ENCODE data around the gene PAX8. TPM values are rescaled to one million over a fixed set of nuclear protein-coding genes. Genes with fewer than 3 reads are reported as not detected.
A peak's percentile ranks its signal among the peaks of the same experiment; 100 is the strongest.
"Not testable (repeated sequence)": the region's sequence is repeated elsewhere in the genome, so short reads cannot be mapped to it uniquely, and the experiment has no call there.

Gene PAX8
- total and polyA plus RNA-seq, 12 donors = 1.7 to 72.3 (median 11.6) TPM

- no peak for DNase-seq
- no peaks in the 10 kb centered on the region for H3K27me3 ChIP-seq
- whole genome bisulfite sequencing, 4 donors = 91 to 100% (median 95%) methylated on average over 3 of the region's 3 CpGs
- intact Hi-C loops (cut with DNase I) = no loop called here
- H3K9me3 ChIP-seq (replicated peaks in 1 of 3) = no peaks in the 10 kb centered on the region
- no peak overlapping the region for H3K4me3 ChIP-seq
- TF ChIP-seq, protein P1, sequence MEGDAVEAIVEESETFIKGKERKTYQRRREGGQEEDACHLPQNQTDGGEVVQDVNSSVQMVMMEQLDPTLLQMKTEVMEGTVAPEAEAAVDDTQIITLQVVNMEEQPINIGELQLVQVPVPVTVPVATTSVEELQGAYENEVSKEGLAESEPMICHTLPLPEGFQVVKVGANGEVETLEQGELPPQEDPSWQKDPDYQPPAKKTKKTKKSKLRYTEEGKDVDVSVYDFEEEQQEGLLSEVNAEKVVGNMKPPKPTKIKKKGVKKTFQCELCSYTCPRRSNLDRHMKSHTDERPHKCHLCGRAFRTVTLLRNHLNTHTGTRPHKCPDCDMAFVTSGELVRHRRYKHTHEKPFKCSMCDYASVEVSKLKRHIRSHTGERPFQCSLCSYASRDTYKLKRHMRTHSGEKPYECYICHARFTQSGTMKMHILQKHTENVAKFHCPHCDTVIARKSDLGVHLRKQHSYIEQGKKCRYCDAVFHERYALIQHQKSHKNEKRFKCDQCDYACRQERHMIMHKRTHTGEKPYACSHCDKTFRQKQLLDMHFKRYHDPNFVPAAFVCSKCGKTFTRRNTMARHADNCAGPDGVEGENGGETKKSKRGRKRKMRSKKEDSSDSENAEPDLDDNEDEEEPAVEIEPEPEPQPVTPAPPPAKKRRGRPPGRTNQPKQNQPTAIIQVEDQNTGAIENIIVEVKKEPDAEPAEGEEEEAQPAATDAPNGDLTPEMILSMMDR (IDR thresholded peaks at IDR 0.05) = no peak
- no peak for TF ChIP-seq POLR2A (IDR thresholded peaks at IDR 0.05)
- H3K27ac ChIP-seq = peak overlapping the region in 2 of 5 donors; percentile 37 to 96
- H3K36me3 ChIP-seq (replicated peaks in 1 of 2) = no peaks in the 10 kb centered on the region
- H3K4me1 ChIP-seq (replicated peaks in 1 of 2) = peaks cover 20 to 23% of the 10 kb centered on the region in 2 donors
Observed at GRCh38 chr2:113285816-113286215, 7.1 kb upstream of the PAX8 start.

DNA sequence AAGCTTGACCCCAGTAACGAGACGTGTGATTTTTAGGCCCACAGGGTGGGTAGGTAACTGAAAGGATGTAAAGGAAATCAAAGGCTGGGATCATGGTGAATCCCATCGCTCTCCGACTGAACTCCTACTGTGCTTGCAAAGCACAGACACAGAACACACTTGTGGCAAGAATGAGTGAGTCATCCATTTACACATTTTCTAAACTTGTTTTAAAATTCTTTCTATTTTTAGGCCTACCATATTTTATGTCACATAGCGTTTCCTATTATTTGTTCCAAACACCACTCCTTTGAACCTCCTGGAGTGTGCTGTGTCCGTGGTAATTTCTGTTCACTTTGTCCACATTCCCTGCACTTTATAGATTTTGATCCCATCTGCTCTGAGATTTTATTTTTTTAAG lies 6.3 kb upstream of the PAX8 start:
- H3K4me1 ChIP-seq (replicated peaks in 1 of 2) = peaks cover 20 to 23% of the 10 kb centered on the region in 2 donors
- H3K9me3 ChIP-seq (replicated peaks in 1 of 3); H3K27me3 ChIP-seq; DNase-seq; intact Hi-C loops (cut with DNase I); H3K4me3 ChIP-seq; H3K36me3 ChIP-seq (replicated peaks in 1 of 2): not testable (repeated sequence)
- 68 to 74% (median 73%) methylated on average over 6 of the region's 6 CpGs for WGBS, 4 donors
- H3K27ac ChIP-seq = peak overlapping the region in 4 of 5 donors; percentile 84 to 96 (median 90)
- TF ChIP-seq POLR2A (IDR thresholded peaks at IDR 0.05) = peak in 1 of 2 donors; percentile 30

- intact Hi-C loops (cut with DNase I) = no loop called here
Observed at GRCh38 chr2:113284476-113284875, 5.8 kb upstream of the PAX8 start.

DNA sequence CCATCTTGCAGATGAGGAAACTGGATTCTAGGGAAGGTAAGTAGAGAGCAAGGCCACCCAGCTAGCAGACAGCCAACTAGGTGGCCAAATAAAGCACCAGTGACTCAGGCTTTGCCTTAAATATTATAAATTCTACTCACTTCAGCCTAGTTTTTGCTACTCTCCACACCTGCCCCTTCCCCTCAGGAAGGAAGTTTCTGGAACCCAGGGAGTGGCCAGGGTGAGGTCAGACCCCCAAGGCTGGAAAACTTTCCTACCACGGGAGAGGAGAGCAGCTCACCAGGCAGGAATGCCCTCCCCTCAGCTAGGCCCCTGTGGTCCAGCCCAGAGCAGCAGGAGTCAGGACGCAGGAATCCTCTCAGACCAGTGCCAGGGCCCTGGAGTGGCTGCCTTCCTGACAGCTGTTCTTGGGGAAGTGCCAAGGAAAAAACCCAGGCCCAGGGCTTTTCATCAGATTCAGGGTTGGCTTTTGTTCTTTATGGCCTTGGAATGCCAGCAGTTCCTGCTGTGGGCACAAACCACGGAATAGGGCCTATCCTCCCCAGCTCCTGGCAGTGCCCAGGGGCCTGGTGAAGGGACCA lies 5.1 kb upstream of the PAX8 start:
- intact Hi-C loops (cut with DNase I) = no loop called here
- WGBS, 4 donors = 21 to 28% (median 22%) methylated on average over 2 to 3 of the region's 3 CpGs; no CpG with 5 or more reads in 1 of the 4 donors
- peaks cover 20 to 23% of the 10 kb centered on the region in 2 donors for H3K4me1 ChIP-seq (replicated peaks in 1 of 2)
- H3K4me3 ChIP-seq = no peak overlapping the region
- TF ChIP-seq POLR2A (IDR thresholded peaks at IDR 0.05) = peak in 1 of 2 donors; percentile 42
- TF ChIP-seq, protein P1 (IDR thresholded peaks at IDR 0.05) = no peak
- H3K27ac ChIP-seq = peak overlapping the region; percentile 84 to 96 (median 91)
- peak; percentile 78 to 95 (median 92) for DNase-seq
- H3K36me3 ChIP-seq (replicated peaks in 1 of 2) = no peaks in the 10 kb centered on the region
- no peaks in the 10 kb centered on the region for H3K9me3 ChIP-seq (replicated peaks in 1 of 3)
- no peaks in the 10 kb centered on the region for H3K27me3 ChIP-seq

More at GRCh38 chr2:113284476-113284875, 5.8 kb upstream of the PAX8 start:
- 90 to 100% (median 95%) methylated on average over 1 of the region's 1 CpG for WGBS, 4 donors
- H3K27me3 ChIP-seq = no peaks in the 10 kb centered on the region
- no peak overlapping the region for H3K4me3 ChIP-seq
- no peak for DNase-seq
- no peaks in the 10 kb centered on the region for H3K36me3 ChIP-seq (replicated peaks in 1 of 2)
- H3K4me1 ChIP-seq (replicated peaks in 1 of 2) = peaks cover 20 to 23% of the 10 kb centered on the region in 2 donors
- H3K27ac ChIP-seq = peak overlapping the region; percentile 84 to 96 (median 91)
- no peaks in the 10 kb centered on the region for H3K9me3 ChIP-seq (replicated peaks in 1 of 3)
- TF ChIP-seq, protein P1 (IDR thresholded peaks at IDR 0.05) = no peak
- no peak for TF ChIP-seq POLR2A (IDR thresholded peaks at IDR 0.05)

Data from adrenal gland (tissue), 12 donors.